ENCODE results near the gene FCHSD2. TPM values are rescaled to one million over a fixed set of nuclear protein-coding genes. Genes with fewer than 3 reads are reported as not detected.

FCHSD2 gene
- total RNA-seq, 1 experiment from 2014 or later = 3.7 TPM

GRCh38 chr11:73172992-73173656 is 31.0 kb upstream of the FCHSD2 start:
- no peak for DNase-seq (ENCODE audit: low spot score)

GRCh38 chr11:73171436-73172161 is 29.5 kb upstream of the FCHSD2 start:
- DNase-seq (ENCODE audit: low spot score) = no peak

GRCh38 chr11:73170140-73170539 is 28.0 kb upstream of the FCHSD2 start:
- no peak for DNase-seq (ENCODE audit: low spot score)

GRCh38 chr11:73168925-73169579 is 26.9 kb upstream of the FCHSD2 start:
- no peak for DNase-seq (ENCODE audit: low spot score)

GRCh38 chr11:73167363-73167954 is 25.3 kb upstream of the FCHSD2 start:
- DNase-seq (ENCODE audit: low spot score) = no peak

- DNase-seq (ENCODE audit: low spot score) = no peak
These were observed 22.9 kb upstream of the FCHSD2 start for GRCh38 chr11:73164803-73165540.

- no peak for DNase-seq (ENCODE audit: low spot score)
These were observed 21.6 kb upstream of the FCHSD2 start for GRCh38 chr11:73163638-73164174.

GRCh38 chr11:73162196-73162740 is 20.1 kb upstream of the FCHSD2 start:
- no peak for DNase-seq (ENCODE audit: low spot score)

GRCh38 chr11:73160005-73160760 is 18.1 kb upstream of the FCHSD2 start:
- no peak for DNase-seq (ENCODE audit: low spot score)

GRCh38 chr11:73159297-73159696 is 17.2 kb upstream of the FCHSD2 start:
- no peak for DNase-seq (ENCODE audit: low spot score)

GRCh38 chr11:73158356-73159051 is 16.4 kb upstream of the FCHSD2 start:
- no peak for DNase-seq (ENCODE audit: low spot score)

- DNase-seq (ENCODE audit: low spot score) = no peak
These were observed 15.2 kb upstream of the FCHSD2 start for GRCh38 chr11:73157101-73158010.

- DNase-seq (ENCODE audit: low spot score) = no peak
These were observed 14.6 kb upstream of the FCHSD2 start for GRCh38 chr11:73156686-73157085.

- no peak for DNase-seq (ENCODE audit: low spot score)
These were observed 14.0 kb upstream of the FCHSD2 start for GRCh38 chr11:73156114-73156513.

- DNase-seq (ENCODE audit: low spot score) = no peak
These were observed 13.0 kb upstream of the FCHSD2 start for GRCh38 chr11:73155102-73155501.

GRCh38 chr11:73154178-73154577 is 12.1 kb upstream of the FCHSD2 start:
- no peak for DNase-seq (ENCODE audit: low spot score)

GRCh38 chr11:73152861-73153483 is 10.9 kb upstream of the FCHSD2 start:
- DNase-seq (ENCODE audit: low spot score) = no peak
